ENCODE results near the gene CDC34. TPM values are rescaled to one million over a fixed set of nuclear protein-coding genes. Genes with fewer than 3 reads are reported as not detected.
A peak's percentile ranks its signal among the peaks of the same experiment; 100 is the strongest.

The CDC34 gene
- total and polyA plus RNA-seq, 9 of the 15 experiments (the other 6 are each of a cell fraction or from before 2014, with no cell fraction given) = 0.80 to 203 (median 65.5) TPM

- TF ChIP-seq, protein P1, sequence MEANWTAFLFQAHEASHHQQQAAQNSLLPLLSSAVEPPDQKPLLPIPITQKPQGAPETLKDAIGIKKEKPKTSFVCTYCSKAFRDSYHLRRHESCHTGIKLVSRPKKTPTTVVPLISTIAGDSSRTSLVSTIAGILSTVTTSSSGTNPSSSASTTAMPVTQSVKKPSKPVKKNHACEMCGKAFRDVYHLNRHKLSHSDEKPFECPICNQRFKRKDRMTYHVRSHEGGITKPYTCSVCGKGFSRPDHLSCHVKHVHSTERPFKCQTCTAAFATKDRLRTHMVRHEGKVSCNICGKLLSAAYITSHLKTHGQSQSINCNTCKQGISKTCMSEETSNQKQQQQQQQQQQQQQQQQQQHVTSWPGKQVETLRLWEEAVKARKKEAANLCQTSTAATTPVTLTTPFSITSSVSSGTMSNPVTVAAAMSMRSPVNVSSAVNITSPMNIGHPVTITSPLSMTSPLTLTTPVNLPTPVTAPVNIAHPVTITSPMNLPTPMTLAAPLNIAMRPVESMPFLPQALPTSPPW (CRISPR knock-in tag; IDR thresholded peaks at IDR 0.05) = peak; percentile 80
- no peak for TF ChIP-seq RBBP5 (IDR thresholded peaks at IDR 0.05; ENCODE audit: borderline replicate concordance, insufficient read depth, low read length, poor library complexity, severe bottlenecking)
These were observed 58.3 kb downstream of the CDC34 start, which contains the start of gene HCN2 (continued) for GRCh38 chr19:589693-590395.

DNA sequence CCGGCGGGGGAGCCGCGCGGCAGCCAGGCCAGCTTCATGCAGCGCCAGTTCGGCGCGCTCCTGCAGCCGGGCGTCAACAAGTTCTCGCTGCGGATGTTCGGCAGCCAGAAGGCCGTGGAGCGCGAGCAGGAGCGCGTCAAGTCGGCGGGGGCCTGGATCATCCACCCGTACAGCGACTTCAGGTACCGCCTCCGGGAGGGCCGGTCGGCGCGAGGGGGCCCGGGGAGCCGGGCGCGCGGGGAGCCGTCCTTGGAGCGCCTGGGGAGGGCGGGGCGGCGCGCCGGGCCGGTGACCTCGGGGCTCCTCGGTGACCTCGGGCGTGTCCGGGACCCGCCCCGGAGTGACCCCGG lies 58.8 kb downstream of the CDC34 start:
- no peak overlapping the region for H2AFZ ChIP-seq (ENCODE audit: low read depth, low read length)
- CTCF ChIA-PET (ENCODE audit: low intra/inter-chr PET ratio) = no interaction called here
- H3K9ac ChIP-seq (ENCODE audit: insufficient read depth in 1 of 2, low read depth in 2 of 2, low read length in 2 of 2) = peak overlapping the region in 1 of 2 experiments; percentile 71; a peak in 2 of 4 replicates
- ATAC-seq (peak; percentile 29), DNase-seq (ENCODE audit: extremely low read depth in 1 of 4, low spot score in 3 of 4) (peak in 2 of 4 experiments; percentile 36 to 69), FAIRE-seq (no peak)
- H3K4me1 ChIP-seq (replicated peaks in 1 of 2; ENCODE audit: control insufficient read depth in 2 of 2, insufficient read depth in 2 of 2, low read length in 2 of 2) = peaks cover 3 to 80% of the 10 kb centered on the region in 2 experiments; a peak in 3 of 5 replicates
- no peak overlapping the region for H3K27ac ChIP-seq (ENCODE audit: extremely low read depth, low read depth, low read length)
- H3K79me2 ChIP-seq (ENCODE audit: control insufficient read depth, insufficient read depth, low read length) = no peaks in the 10 kb centered on the region
- H3K4me3 ChIP-seq = peak overlapping the region; percentile 28; the same call in 1 of the 2 replicates
- no peaks in the 10 kb centered on the region for H3K36me3 ChIP-seq (ENCODE audit: control insufficient read depth, insufficient read depth, low read length)
- no TSS peak for BruUV-seq (replicated peaks)
- in situ Hi-C loops (cut with MboI) = no loop called here
- H4K20me1 ChIP-seq (replicated peaks; ENCODE audit: control insufficient read depth, insufficient read depth, low read length) = peaks cover 17% of the 10 kb centered on the region; the same call in 1 of the 2 replicates
- POLR2A ChIA-PET = interaction anchor here (0.9 kb wide), 1 partner anchor 16 kb away, joined by 4 read pairs; no protein-coding TSS in a partner anchor
- H3K9me3 ChIP-seq (replicated peaks; ENCODE audit: control insufficient read depth, insufficient read depth, low read depth, low read length) = no peaks in the 10 kb centered on the region
- H3K27me3 ChIP-seq (ENCODE audit: control insufficient read depth in 2 of 2, insufficient read depth in 2 of 2, low read length in 2 of 2) = peaks cover 8 to 27% of the 10 kb centered on the region in 2 experiments; a peak in 4 of 5 replicates
- H3K9me1 ChIP-seq (ENCODE audit: control insufficient read depth, insufficient read depth, low read length) = no peaks in the 10 kb centered on the region
- WGBS (ENCODE audit: insufficient coverage, low coverage, missing lambda C conversion rate) = 1% methylated on average over 22 of the region's 50 CpGs
- no peak overlapping the region for H3K4me2 ChIP-seq (ENCODE audit: insufficient read depth, low read length)
- intact Hi-C loops (cut with micrococcal nuclease) = no loop called here
- TF ChIP-seq ZNF592 (IDR thresholded peaks at IDR 0.05) (no peak), CXXC5 (CRISPR knock-in tag; IDR thresholded peaks at IDR 0.05) (peak; percentile 35; the same call in 1 of the 2 replicates), CBX5 (IDR thresholded peaks at IDR 0.05; ENCODE audit: borderline replicate concordance, low read depth) (no peak), RBFOX2 (IDR thresholded peaks at IDR 0.05; ENCODE audit: low read depth, low read length) (peak; percentile 13; the same call in 1 of the 2 replicates), NR2F6 (CRISPR knock-in tag; IDR thresholded peaks at IDR 0.05) (no peak)
- TF ChIP-seq, protein P2, sequence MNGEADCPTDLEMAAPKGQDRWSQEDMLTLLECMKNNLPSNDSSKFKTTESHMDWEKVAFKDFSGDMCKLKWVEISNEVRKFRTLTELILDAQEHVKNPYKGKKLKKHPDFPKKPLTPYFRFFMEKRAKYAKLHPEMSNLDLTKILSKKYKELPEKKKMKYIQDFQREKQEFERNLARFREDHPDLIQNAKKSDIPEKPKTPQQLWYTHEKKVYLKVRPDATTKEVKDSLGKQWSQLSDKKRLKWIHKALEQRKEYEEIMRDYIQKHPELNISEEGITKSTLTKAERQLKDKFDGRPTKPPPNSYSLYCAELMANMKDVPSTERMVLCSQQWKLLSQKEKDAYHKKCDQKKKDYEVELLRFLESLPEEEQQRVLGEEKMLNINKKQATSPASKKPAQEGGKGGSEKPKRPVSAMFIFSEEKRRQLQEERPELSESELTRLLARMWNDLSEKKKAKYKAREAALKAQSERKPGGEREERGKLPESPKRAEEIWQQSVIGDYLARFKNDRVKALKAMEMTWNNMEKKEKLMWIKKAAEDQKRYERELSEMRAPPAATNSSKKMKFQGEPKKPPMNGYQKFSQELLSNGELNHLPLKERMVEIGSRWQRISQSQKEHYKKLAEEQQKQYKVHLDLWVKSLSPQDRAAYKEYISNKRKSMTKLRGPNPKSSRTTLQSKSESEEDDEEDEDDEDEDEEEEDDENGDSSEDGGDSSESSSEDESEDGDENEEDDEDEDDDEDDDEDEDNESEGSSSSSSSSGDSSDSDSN (IDR thresholded peaks at IDR 0.05; ENCODE audit: borderline replicate concordance in 1 of 2, low read depth in 2 of 2, low read length in 2 of 2) = peak in 1 of 2 experiments; percentile 51; a peak in 1 of 4 replicates

Measured in K562 (cell line).